GM12878 (cell line): Measurements from ENCODE around the gene CHMP4A. TPM values are rescaled to one million over a fixed set of nuclear protein-coding genes. Genes with fewer than 3 reads are reported as not detected.

Source experiments
- ATAC-seq: fragments of 200-7000 bp; cut with Tn5 transposase; 3 replicates; pipeline ENCODE4 v1.9.1; 2020; ENCODE audit warnings: mild to moderate bottlenecking, moderate library complexity
- Bru-seq: library from RNA; stranded (reverse); fragments of 400-500 nt; gene quantifications from one replicate; lab custom pipeline; 2021; lab: Mats Ljungman, UMichigan
- BruChase-seq, 2 experiments: library from RNA; stranded (reverse); fragments of 400-500 nt; gene quantifications; one replicate each; lab custom pipeline; 2021; lab: Mats Ljungman, UMichigan
- BruUV-seq: library from RNA; stranded (reverse); fragments of 400-500 nt; replicated peaks from 2 replicates; lab custom pipeline; 2021; lab: Mats Ljungman, UMichigan
- CTCF ChIA-PET: fragments of 300-600 bp; sonication (Branson Sonifier 250); formaldehyde crosslinking; extraction: SDS; loops from one replicate; lab custom pipeline; 2021; ENCODE audit warnings: inconsistent platforms; lab: Yijun Ruan, JAX
- POLR2A ChIA-PET: fragments of 350-600 bp; formaldehyde crosslinking; extraction: SDS; loops from one replicate; lab custom pipeline; 2021; ENCODE audit warnings: inconsistent platforms; lab: Charles Lee
- RAD21 ChIA-PET: fragments of 300-600 bp; sonication (Branson Sonifier 250); formaldehyde crosslinking; loops from one replicate; lab custom pipeline; 2023; ENCODE audit warnings: antibody characterized with exemption; ENCODE audit not compliant: unreplicated experiment; lab: Charles Lee
- SMC1A ChIA-PET: fragments of 300-600 bp; sonication (Branson Sonifier 250); formaldehyde crosslinking; loops from one replicate; lab custom pipeline; 2023; ENCODE audit not compliant: unreplicated experiment, uncharacterized antibody; lab: Charles Lee
- DNase-seq: peaks from one replicate; pipeline ENCODE4 v3.0.0-alpha.2; 2011; ENCODE audit warnings: low read depth, low spot score
- FAIRE-seq: peaks from 3 replicates; lab custom pipeline; 2011; peaks lifted over from hg19 to GRCh38; lab: Jason Lieb, UNC
- H2AFZ ChIP-seq: 2 replicates; pipeline ENCODE4 v1.6.0; 2011; ENCODE audit warnings: low read depth, low read length, control low read depth; ENCODE audit not compliant: control insufficient read depth
- H3K27ac ChIP-seq: 2 replicates; pipeline ENCODE4 v1.5.1; 2011; ENCODE audit warnings: control low read depth; ENCODE audit not compliant: control insufficient read depth, insufficient read depth
- H3K27me3 ChIP-seq, 2 experiments: replicated peaks in 1 of 2; 2 replicates each; pipeline versions ENCODE4 v1.6.0 to v1.6.1; 2011; ENCODE audit warnings: low read length in 1 of 2; ENCODE audit not compliant: control insufficient read depth in 2 of 2, insufficient read depth in 2 of 2
- H3K36me3 ChIP-seq, 2 experiments: 2 replicates each; pipeline ENCODE4 v1.5.1; 2011; ENCODE audit warnings: low read length in 1 of 2; ENCODE audit not compliant: control insufficient read depth in 2 of 2, insufficient read depth in 2 of 2
- H3K4me1 ChIP-seq: 2 replicates; pipeline ENCODE4 v1.6.1; 2011; ENCODE audit warnings: mild to moderate bottlenecking, low read length, moderate library complexity, mixed read lengths; ENCODE audit not compliant: control insufficient read depth, insufficient read depth
- H3K4me2 ChIP-seq: 2 replicates; pipeline ENCODE4 v1.6.0; 2011; ENCODE audit warnings: control low read depth; ENCODE audit not compliant: control insufficient read depth, insufficient read depth
- H3K4me3 ChIP-seq: fragments of 200-600 bp; sonication (generic); 2 replicates; pipeline ENCODE4 v1.5.1; 2016
- H3K79me2 ChIP-seq: 2 replicates; pipeline ENCODE4 v1.6.0; 2011; ENCODE audit warnings: low read length; ENCODE audit not compliant: control insufficient read depth, insufficient read depth
- H3K9ac ChIP-seq: 2 replicates; pipeline ENCODE4 v1.8.0; 2011; ENCODE audit warnings: low read length, control low read depth, mixed read lengths; ENCODE audit not compliant: control insufficient read depth, insufficient read depth
- H3K9me3 ChIP-seq: replicated peaks from 3 replicates; pipeline ENCODE4 v1.5.1; 2011; ENCODE audit warnings: mild to moderate bottlenecking, low read length; ENCODE audit not compliant: control insufficient read depth, insufficient read depth
- H4K20me1 ChIP-seq: 2 replicates; pipeline ENCODE4 v1.6.0; 2011; ENCODE audit not compliant: control insufficient read depth, insufficient read depth
- BRCA1 ChIP-seq: IDR thresholded peaks from 2 replicates; pipeline ENCODE4 v1.6.1; 2011; ENCODE audit warnings: low read depth, low read length, improper control_type of control experiment
- DPF2 ChIP-seq: fragments of 450-650 bp; IDR thresholded peaks from 2 replicates; pipeline ENCODE4 v1.6.1; 2017; ENCODE audit warnings: mild to moderate bottlenecking
- JUNB ChIP-seq: IDR thresholded peaks from 2 replicates; pipeline ENCODE4 v1.6.1; 2016; ENCODE audit warnings: antibody characterized with exemption, mild to moderate bottlenecking
- MAX ChIP-seq: IDR thresholded peaks from 2 replicates; pipeline ENCODE4 v1.6.1; 2012; ENCODE audit warnings: low read depth, low read length, improper control_type of control experiment
- PBX3 ChIP-seq: IDR thresholded peaks from 2 replicates; pipeline ENCODE4 v1.6.1; 2011; ENCODE audit warnings: mild to moderate bottlenecking, low read depth, low read length, moderate library complexity; ENCODE audit not compliant: insufficient replicate concordance
- POLR2A ChIP-seq: IDR thresholded peaks from 2 replicates; pipeline ENCODE4 v1.6.1; 2011; ENCODE audit warnings: low read depth, mild to moderate bottlenecking, low read length
- POLR2AphosphoS2 ChIP-seq: IDR thresholded peaks from 2 replicates; pipeline ENCODE4 v1.6.1; 2011; ENCODE audit warnings: low read depth, mild to moderate bottlenecking, low read length, improper control_type of control experiment, moderate library complexity
- POLR2AphosphoS5 ChIP-seq: IDR thresholded peaks from 2 replicates; pipeline ENCODE4 v1.6.1; 2011; ENCODE audit warnings: mild to moderate bottlenecking, low read length, inconsistent platforms
- RELA ChIP-seq: fragments of 450-650 bp; IDR thresholded peaks from 2 replicates; pipeline ENCODE4 v1.8.0; 2014; ENCODE audit warnings: borderline replicate concordance; ENCODE audit not compliant: partially characterized antibody
- RELB ChIP-seq: fragments of 450-650 bp; IDR thresholded peaks from 2 replicates; pipeline ENCODE4 v1.6.1; 2017; ENCODE audit warnings: low read depth, mild to moderate bottlenecking, moderate library complexity
- SPI1 ChIP-seq: IDR thresholded peaks from 2 replicates; pipeline ENCODE4 v1.6.1; 2011; ENCODE audit warnings: low read depth, mild to moderate bottlenecking, low read length, moderate library complexity, borderline replicate concordance; ENCODE audit not compliant: insufficient read depth
- STAT3 ChIP-seq: IDR thresholded peaks from 2 replicates; pipeline ENCODE4 v1.6.1; 2011; ENCODE audit warnings: low read depth, low read length, improper control_type of control experiment
- ZNF207 ChIP-seq: fragments of 450-650 bp; IDR thresholded peaks from 2 replicates; pipeline ENCODE4 v1.6.1; 2014; ENCODE audit warnings: antibody characterized with exemption, mild to moderate bottlenecking, borderline replicate concordance
- WGBS: methylation state at CpG from one replicate; pipeline ENCODE4 v1.1.6; 2016; ENCODE audit warnings: low lambda C conversion rate; ENCODE audit not compliant: insufficient replicate concordance, insufficient coverage; ENCODE audit errors: missing lambda C conversion rate; 5-methylcytosine and 5-hydroxymethylcytosine counted together
- in situ Hi-C: fragments of 300-500 bp; cut with MboI; formaldehyde crosslinking; loops from 9 replicates; pipeline ENCODE4 v1.14.3; 2018; ENCODE audit warnings: mixed read lengths
- intact Hi-C: fragments of 100-400 bp; cut with micrococcal nuclease; formaldehyde crosslinking; loops from one replicate; pipeline ENCODE4 v1.14.2; 2022; ENCODE audit not compliant: unreplicated experiment
- long read RNA-seq, 2 experiments: library from polyadenylated mRNA; unstranded; transcript quantifications; one replicate each; pipeline ENCODE4 v2.0.0, GENCODE V29; 2019 to 2020
- polyA minus RNA-seq, 3 experiments: library from RNA; depleted of rRNA, polyadenylated mRNA; stranded (reverse); fragments of >200 nt; gene quantifications; 2 replicates each; pipeline ENCODE4 v1.2.3, GENCODE V29; 2011
- polyA plus RNA-seq, 11 experiments: library from polyadenylated mRNA; depleted of rRNA in 4 of 11; unstranded in 6 of 11; stranded (reverse) in 5 of 11; fragments of >200 nt; fragmentation: Nextera tagmentation in 4 of 11; fragmentation: Illumina TruSeq in 1 of 11; extraction: Ambion mirVana in 4 of 11; extraction: Trizol in 1 of 11; gene quantifications; 1 replicate in 1 of 11; 2 replicates in 10 of 11; pipeline versions ENCODE4 v1.2.1 to v1.2.3, GENCODE V29; 2011 to 2016; ENCODE audit warnings: inconsistent platforms in 2 of 11, missing spikeins in 2 of 11, low read depth in 1 of 11
- total RNA-seq, 4 experiments: library from RNA; depleted of rRNA in 3 of 4; stranded (reverse); fragments of >200 nt in 3 of 4; fragmentation: Illumina TruSeq in 1 of 4; extraction: Trizol in 1 of 4; gene quantifications; 2 replicates each; pipeline versions ENCODE4 v1.2.1 to v1.2.3, GENCODE V29; 2013 to 2021

The CHMP4A gene, protein sequence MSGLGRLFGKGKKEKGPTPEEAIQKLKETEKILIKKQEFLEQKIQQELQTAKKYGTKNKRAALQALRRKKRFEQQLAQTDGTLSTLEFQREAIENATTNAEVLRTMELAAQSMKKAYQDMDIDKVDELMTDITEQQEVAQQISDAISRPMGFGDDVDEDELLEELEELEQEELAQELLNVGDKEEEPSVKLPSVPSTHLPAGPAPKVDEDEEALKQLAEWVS
- 46.5 and 49.6 TPM in 2 replicates for total RNA-seq (2013; cell fraction: nucleolus; rRNA removed)
- total RNA-seq (2014; rRNA removed): 31.7 and 35.6 TPM in 2 replicates
- 47.4 and 49.4 TPM in 2 replicates for total RNA-seq (2014; rRNA removed; fragmentation: Illumina TruSeq; extraction: Trizol)
- 33.0 and 35.5 TPM in 2 replicates for total RNA-seq (2021)
- polyA plus RNA-seq (2011; ENCODE audit: low read depth): 71.9 TPM
- 81.0 and 81.1 TPM in 2 replicates for polyA plus RNA-seq (2011; rRNA removed)
- 53.6 and 68.7 TPM in 2 replicates for polyA plus RNA-seq (2011; cell fraction: cytosol; rRNA removed)
- polyA plus RNA-seq (2011; cell fraction: nucleus; rRNA removed): 31.4 and 41.7 TPM in 2 replicates
- 68.3 and 71.1 TPM in 2 replicates for polyA plus RNA-seq (2012)
- 97.5 and 107 TPM in 2 replicates for polyA plus RNA-seq (2014; fragmentation: Illumina TruSeq; extraction: Trizol)
- 100 to 1,000 TPM; 110 to 151 TPM for polyA plus RNA-seq (2014; fragmentation: Nextera tagmentation; extraction: Ambion mirVana)
- polyA plus RNA-seq (2014; rRNA removed): 63.8 and 73.8 TPM in 2 replicates
- polyA plus RNA-seq (2016; fragmentation: Nextera tagmentation; extraction: Ambion mirVana): 100 to 1,000 TPM in 1 of 2 experiments, 10 to 100 TPM in 1; 88.5 to 103 TPM
- polyA minus RNA-seq (2011; rRNA and poly(A)+ RNA removed): 29.9 and 60.0 TPM in 2 replicates
- 11.2 and 15.0 TPM in 2 replicates for polyA minus RNA-seq (2011; cell fraction: cytosol; rRNA and poly(A)+ RNA removed)
- polyA minus RNA-seq (2011; cell fraction: nucleus; rRNA and poly(A)+ RNA removed): 4.5 and 6.5 TPM in 2 replicates
- percentile 97 among the genes with signal in this experiment for Bru-seq, nascent RNA
- percentile 95 among the genes with signal in this experiment for BruChase-seq, experiment 1, labeled RNA remaining after a 6-hour chase
- percentile 97 among the genes with signal in this experiment for BruChase-seq, experiment 2, labeled RNA remaining after a 2-hour chase
- long read RNA-seq, experiment 1, transcript CHMP4A-201 (6 exons, 1,393 nt): major isoform, 31 of 32 reads
- long read RNA-seq, experiment 1, partial matches to known transcripts: 0 of 32 reads
- long read RNA-seq, experiment 1, other reads (novel, unspliced or antisense): 1 of 32 reads
- long read RNA-seq, experiment 2, transcript CHMP4A-201 (6 exons, 1,393 nt): major isoform, 118 of 120 reads
- long read RNA-seq, experiment 2, partial matches to known transcripts: 0 of 120 reads
- long read RNA-seq, experiment 2, other reads (novel, unspliced or antisense): 2 of 120 reads

DNA sequence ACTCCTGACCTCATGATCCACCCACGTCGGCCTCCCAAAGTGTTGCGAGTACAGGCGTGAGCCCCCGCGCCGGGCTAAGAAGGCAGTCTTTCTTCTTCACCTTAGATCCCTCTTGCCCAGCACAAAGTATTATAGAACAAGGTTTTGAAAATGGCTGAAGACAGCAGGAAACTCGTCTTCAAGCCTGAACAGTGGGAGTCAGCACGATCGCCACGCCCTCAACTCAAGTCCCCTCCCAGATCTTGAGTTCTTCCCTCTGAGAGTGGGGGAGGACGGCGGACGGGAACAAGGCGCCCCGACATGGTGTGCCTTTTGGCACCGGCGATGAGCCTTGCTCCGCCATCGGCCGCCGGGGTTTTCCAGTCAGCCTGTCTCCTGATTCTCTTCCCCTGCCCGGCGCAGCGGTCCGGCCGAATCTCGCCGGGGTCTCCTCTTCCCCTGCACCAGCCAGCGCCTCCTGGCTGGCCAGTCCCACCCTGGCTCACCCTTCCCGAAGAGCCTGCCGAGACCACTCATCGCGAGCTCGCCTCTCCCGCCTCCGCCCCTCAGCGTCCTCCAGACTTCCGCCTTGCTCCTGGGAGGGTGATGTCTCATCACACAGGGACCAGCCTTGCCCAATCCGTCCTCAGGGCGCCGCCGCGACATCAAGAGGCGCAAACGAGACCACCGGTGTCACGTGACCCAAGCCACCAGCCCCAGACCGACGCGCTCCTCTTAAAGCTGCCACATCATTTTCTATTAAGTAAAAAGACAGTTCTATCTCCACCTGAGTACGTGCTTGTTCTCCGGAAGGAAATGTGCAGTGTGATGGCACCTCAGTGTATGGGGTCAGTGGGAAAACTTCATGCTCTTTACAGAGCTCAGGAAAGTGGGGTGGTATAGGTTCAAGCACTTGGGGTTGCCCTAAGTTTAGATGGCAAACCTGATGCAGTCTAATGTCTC, at the start of gene CHMP4A:
Gene CHMP4A (minus strand): TSS at position 565 of the 942 bp plus-strand sequence. CDS start 49 bp downstream, at position 516.
- intact Hi-C loops (loop anchor here (1.0 to 10.0 kb wide), 4 partner anchors 17 to 198 kb away; partner anchors contain the start of genes GMPR2 and NEDD8), in situ Hi-C loops (no loop called here)
- FAIRE-seq (peak; percentile 98), ATAC-seq (peak; percentile 88), DNase-seq (peak; percentile 92)
- H3K4me2 ChIP-seq: peak within 1 kb of the TSS; percentile 85
- peak within 1 kb of the TSS; percentile 91 for H3K9ac ChIP-seq
- H3K27me3 ChIP-seq: no peaks in the 10 kb centered on the region
- H3K4me3 ChIP-seq: peak within 1 kb of the TSS; percentile 73
- under 1% methylated on average over 53 of the region's 53 CpGs for WGBS
- BruUV-seq: no TSS peak
- ChIA-PET CTCF (interaction anchor here (0.6 to 6.3 kb wide), 22 partner anchors 13 to 218 kb away, joined by 3 to 54 read pairs (median 4); partner anchors contain the start of genes CIDEB, IPO4, IRF9 and PSME2), SMC1A (interaction anchor here (0.8 to 2.1 kb wide), 17 partner anchors 10 to 891 kb away, joined by 3 to 8 read pairs (median 4); partner anchors contain the start of genes DCAF11, IRF9, NRL and RABGGTA), RAD21 (interaction anchor here (0.7 to 3.6 kb wide), 10 partner anchors 8 to 104 kb away, joined by 3 to 23 read pairs (median 8); partner anchors contain the start of genes CIDEB, IPO4, IRF9 and TINF2), POLR2A (interaction anchor here (0.7 to 4.3 kb wide), 26 partner anchors 18 to 132 kb away, joined by 3 to 50 read pairs (median 4); partner anchors contain the start of genes DCAF11, EMC9, IPO4 and IRF9)
- H3K9me3 ChIP-seq: no peaks in the 10 kb centered on the region
- H3K4me1 ChIP-seq: peaks cover 15% of the 10 kb centered on the region
- no peaks in the 10 kb centered on the region for H4K20me1 ChIP-seq
- H3K36me3 ChIP-seq: peaks cover 4 to 23% of the 10 kb centered on the region in 2 experiments
- peaks cover 19% of the 10 kb centered on the region for H3K79me2 ChIP-seq
- H3K27ac ChIP-seq: peak within 1 kb of the TSS; percentile 89
- H2AFZ ChIP-seq: peak within 1 kb of the TSS; percentile 69
- TF ChIP-seq ZNF207 (peak; percentile 77; the same call in 1 of the 2 replicates), SPI1 (peak; percentile 33; the same call in 1 of the 2 replicates), RELA (peak; percentile 80), POLR2A (peak; percentile 99), JUNB (no peak; the same call in 1 of the 2 replicates), POLR2AphosphoS5 (peak; percentile 97), PBX3 (no peak), MAX (peak; percentile 83), STAT3 (no peak), DPF2 (peak; percentile 63; the same call in 1 of the 2 replicates), RELB (peak; percentile 92; the same call in 1 of the 2 replicates), BRCA1 (peak; percentile 55), POLR2AphosphoS2 (peak; percentile 93)
